B cell (primary cell): Measurements from ENCODE around the gene CDH12. TPM values are rescaled to one million over a fixed set of nuclear protein-coding genes. Genes with fewer than 3 reads are reported as not detected.

Source experiments
- ATAC-seq: fragments of 200-7000 bp; cut with Tn5 transposase; one replicate; pipeline ENCODE4 v1.10.0; 2021; ENCODE audit warnings: low read depth, mild to moderate bottlenecking, moderate number of reproducible peaks, moderate library complexity
- CTCF ChIA-PET: fragments of 350-600 bp; sonication (Branson Sonifier 250); formaldehyde crosslinking; loops from one replicate; lab custom pipeline; 2021; ENCODE audit warnings: antibody characterized with exemption, inconsistent platforms; lab: Charles Lee
- POLR2A ChIA-PET: fragments of 350-600 bp; sonication (Branson Sonifier 250); formaldehyde crosslinking; loops from one replicate; lab custom pipeline; 2021; ENCODE audit warnings: antibody characterized with exemption; lab: Charles Lee
- DNase-seq: peaks from one replicate; pipeline ENCODE4 v3.0.0; 2013
- H2AFZ ChIP-seq: 2 replicates; pipeline ENCODE4 v1.6.1; 2012; ENCODE audit warnings: mild to moderate bottlenecking, low read depth, low read length; ENCODE audit not compliant: insufficient read depth, poor library complexity, severe bottlenecking
- H3K27ac ChIP-seq, 2 donors: 1 replicate in 1 of 2; 2 replicates in 1 of 2; pipeline ENCODE4 v1.5.1; 2012 to 2013; ENCODE audit warnings: low read length in 2 of 2, mild to moderate bottlenecking in 2 of 2, moderate library complexity in 1 of 2
- H3K27me3 ChIP-seq, 4 experiments: fragments of 200-600 bp in 1 of 4; sonication (generic) in 1 of 4; replicated peaks in 1 of 4; 1 replicate in 2 of 4; 2 replicates in 2 of 4; pipeline versions ENCODE4 v1.6.1 to v1.7.0; 2013 to 2016; ENCODE audit warnings: low read length in 3 of 4, mild to moderate bottlenecking in 2 of 4, mixed read lengths in 1 of 4, moderate library complexity in 1 of 4; ENCODE audit not compliant: insufficient read depth in 4 of 4, control insufficient read depth in 3 of 4; ENCODE audit errors: control extremely low read depth in 1 of 4
- H3K36me3 ChIP-seq, 2 experiments: replicated peaks in 1 of 2; 1 replicate in 1 of 2; 2 replicates in 1 of 2; pipeline versions ENCODE4 v1.6.1 to v1.7.1; 2013; ENCODE audit warnings: low read length in 1 of 2; ENCODE audit not compliant: insufficient read depth in 2 of 2, control insufficient read depth in 1 of 2; ENCODE audit errors: control extremely low read depth in 1 of 2, extremely low read depth in 1 of 2
- H3K4me1 ChIP-seq, 2 donors: fragments of 200-600 bp in 1 of 2; sonication (generic) in 1 of 2; 1 replicate in 1 of 2; 2 replicates in 1 of 2; pipeline versions ENCODE4 v1.5.1 to v1.6.1; 2013 to 2017; ENCODE audit warnings: low read length in 2 of 2; ENCODE audit not compliant: control insufficient read depth in 2 of 2, insufficient read depth in 2 of 2
- H3K4me2 ChIP-seq: replicated peaks from 2 replicates; pipeline ENCODE3; 2012; ENCODE audit warnings: mild to moderate bottlenecking, low read depth, low read length; ENCODE audit not compliant: poor library complexity, severe bottlenecking
- H3K4me3 ChIP-seq, 5 experiments: fragments of 200-600 bp in 1 of 5; sonication (generic) in 1 of 5; 1 replicate in 3 of 5; 2 replicates in 2 of 5; pipeline versions ENCODE4 v1.5.1 to v1.7.0; 2011 to 2016; ENCODE audit warnings: low read length in 4 of 5, mild to moderate bottlenecking in 4 of 5, low read depth in 2 of 5, control low read depth in 1 of 5, moderate library complexity in 1 of 5; ENCODE audit not compliant: insufficient read depth in 1 of 5; ENCODE audit errors: control extremely low read depth in 1 of 5, extremely low read depth in 1 of 5
- H3K79me2 ChIP-seq: fragments of 200-600 bp; sonication (generic); one replicate; pipeline ENCODE4 v1.6.0; 2016; ENCODE audit warnings: low read length; ENCODE audit not compliant: control insufficient read depth, insufficient read depth
- H3K9ac ChIP-seq: fragments of 200-600 bp; sonication (generic); 2 replicates; pipeline ENCODE4 v1.6.1; 2017; ENCODE audit warnings: mild to moderate bottlenecking, low read length, moderate library complexity
- H3K9me3 ChIP-seq, 3 donors: one replicate each; pipeline versions ENCODE4 v1.6.1 to v1.7.1; 2013; ENCODE audit warnings: low read length in 2 of 3; ENCODE audit not compliant: control insufficient read depth in 2 of 3, insufficient read depth in 1 of 3; ENCODE audit errors: control extremely low read depth in 1 of 3
- H4K20me1 ChIP-seq: 2 replicates; pipeline ENCODE4 v1.6.0; 2012; ENCODE audit warnings: mild to moderate bottlenecking, low read length; ENCODE audit not compliant: insufficient read depth, control insufficient read depth, poor library complexity, severe bottlenecking
- H3K27ac Mint-ChIP-seq: one replicate; pipeline ENCODE4 v1.8.0; 2021; ENCODE audit warnings: mixed read lengths
- H3K27me3 Mint-ChIP-seq: one replicate; pipeline ENCODE4 v1.8.0; 2021; ENCODE audit warnings: mixed read lengths
- H3K4me1 Mint-ChIP-seq: one replicate; pipeline ENCODE4 v1.8.0; 2021; ENCODE audit warnings: mixed read lengths
- H3K4me3 Mint-ChIP-seq: one replicate; pipeline ENCODE4 v1.8.0; 2021; ENCODE audit warnings: mixed read lengths
- H3K9me3 Mint-ChIP-seq: one replicate; pipeline ENCODE4 v1.8.0; 2022; ENCODE audit warnings: mixed read lengths; ENCODE audit not compliant: insufficient read depth
- EZH2 ChIP-seq: IDR thresholded peaks from 2 replicates; pipeline ENCODE4 v1.6.1; 2012; ENCODE audit warnings: borderline replicate concordance, low read depth, mild to moderate bottlenecking, moderate library complexity, low read length; ENCODE audit not compliant: insufficient read depth, poor library complexity, severe bottlenecking
- WGBS: methylation state at CpG from one replicate; pipeline ENCODE4 v1.1.5; 2013; ENCODE audit warnings: missing lambda C conversion rate; ENCODE audit not compliant: insufficient coverage; 5-methylcytosine and 5-hydroxymethylcytosine counted together
- intact Hi-C: fragments of 100-400 bp; cut with micrococcal nuclease; formaldehyde crosslinking; loops from one replicate; pipeline ENCODE4 v1.10.0; 2022
- polyA plus RNA-seq: library from polyadenylated mRNA; depleted of rRNA; stranded (reverse); fragments of >200 nt; gene quantifications from 2 replicates; pipeline ENCODE4 v1.2.3, GENCODE V29; 2012
- total RNA-seq, 2 donors: library from RNA; stranded (reverse); fragments of 120-200 nt in 1 of 2; gene quantifications; 1 replicate in 1 of 2; 2 replicates in 1 of 2; pipeline versions ENCODE4 v1.2.3 to v1.2.4, GENCODE V29; 2013 to 2022
- TF ChIP-seq, protein P1 (sequence below): fragments of 200-600 bp; IDR thresholded peaks from one replicate; pipeline ENCODE4 v1.8.0; 2022; ENCODE audit warnings: antibody characterized with exemption, mild to moderate bottlenecking

CDH12 gene
- total and polyA plus RNA-seq, 2 donors (not counting 1 experiment from before 2014, with no cell fraction given): not detected

DNA sequence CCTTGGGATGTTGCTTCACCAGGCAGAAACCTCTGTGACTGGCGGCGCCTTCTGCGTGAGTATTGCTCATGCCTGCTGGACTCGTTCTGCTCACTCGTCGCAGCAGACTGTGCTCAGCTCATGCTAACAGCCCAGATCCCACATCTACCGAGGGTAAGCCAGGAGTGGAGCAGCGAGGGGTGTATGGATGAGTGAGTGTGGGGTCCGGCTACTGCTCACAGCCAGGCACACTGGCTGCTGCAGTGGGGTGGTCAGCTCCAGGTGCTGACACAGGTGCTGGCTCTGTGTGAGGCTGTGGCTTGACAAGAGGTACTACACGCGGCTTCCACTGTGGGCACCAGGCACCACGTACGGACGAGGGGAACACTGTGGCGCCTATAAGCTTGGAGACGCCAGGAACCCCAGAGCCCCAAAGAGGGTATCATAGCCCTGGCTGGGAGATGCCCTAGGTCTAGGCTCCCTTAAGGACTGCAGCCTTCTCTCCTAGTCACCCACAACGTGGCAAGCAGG is 47.7 kb upstream of the CDH12 start:
- intact Hi-C loops: no loop called here
- TF ChIP-seq, protein P1, sequence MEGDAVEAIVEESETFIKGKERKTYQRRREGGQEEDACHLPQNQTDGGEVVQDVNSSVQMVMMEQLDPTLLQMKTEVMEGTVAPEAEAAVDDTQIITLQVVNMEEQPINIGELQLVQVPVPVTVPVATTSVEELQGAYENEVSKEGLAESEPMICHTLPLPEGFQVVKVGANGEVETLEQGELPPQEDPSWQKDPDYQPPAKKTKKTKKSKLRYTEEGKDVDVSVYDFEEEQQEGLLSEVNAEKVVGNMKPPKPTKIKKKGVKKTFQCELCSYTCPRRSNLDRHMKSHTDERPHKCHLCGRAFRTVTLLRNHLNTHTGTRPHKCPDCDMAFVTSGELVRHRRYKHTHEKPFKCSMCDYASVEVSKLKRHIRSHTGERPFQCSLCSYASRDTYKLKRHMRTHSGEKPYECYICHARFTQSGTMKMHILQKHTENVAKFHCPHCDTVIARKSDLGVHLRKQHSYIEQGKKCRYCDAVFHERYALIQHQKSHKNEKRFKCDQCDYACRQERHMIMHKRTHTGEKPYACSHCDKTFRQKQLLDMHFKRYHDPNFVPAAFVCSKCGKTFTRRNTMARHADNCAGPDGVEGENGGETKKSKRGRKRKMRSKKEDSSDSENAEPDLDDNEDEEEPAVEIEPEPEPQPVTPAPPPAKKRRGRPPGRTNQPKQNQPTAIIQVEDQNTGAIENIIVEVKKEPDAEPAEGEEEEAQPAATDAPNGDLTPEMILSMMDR: no peak
- no peak for TF ChIP-seq EZH2
- ChIA-PET CTCF (no interaction called here), POLR2A (no interaction called here)
- WGBS: 97% methylated on average over 16 of the region's 17 CpGs
- DNase-seq (no peak), ATAC-seq (no peak)
- Histone ChIP-seq H4K20me1 (no peaks in the 10 kb centered on the region), H3K36me3 (no peaks in the 10 kb centered on the region), H3K4me2 (no peak overlapping the region), H3K79me2 (no peaks in the 10 kb centered on the region), H3K4me3 (no peak overlapping the region), H3K4me1 (no peaks in the 10 kb centered on the region), H2AFZ (no peak overlapping the region), H3K27me3 (no peaks in the 10 kb centered on the region), H3K9ac (no peak overlapping the region), H3K27ac (no peak overlapping the region), H3K9me3 (peaks cover 0 to 10% (median 0%) of the 10 kb centered on the region in 3 donors)
- no peak overlapping the region for H3K4me3 Mint-ChIP-seq
- H3K9me3 Mint-ChIP-seq: no peaks in the 10 kb centered on the region
- no peak overlapping the region for H3K27ac Mint-ChIP-seq
- no peaks in the 10 kb centered on the region for H3K27me3 Mint-ChIP-seq
- no peaks in the 10 kb centered on the region for H3K4me1 Mint-ChIP-seq

DNA sequence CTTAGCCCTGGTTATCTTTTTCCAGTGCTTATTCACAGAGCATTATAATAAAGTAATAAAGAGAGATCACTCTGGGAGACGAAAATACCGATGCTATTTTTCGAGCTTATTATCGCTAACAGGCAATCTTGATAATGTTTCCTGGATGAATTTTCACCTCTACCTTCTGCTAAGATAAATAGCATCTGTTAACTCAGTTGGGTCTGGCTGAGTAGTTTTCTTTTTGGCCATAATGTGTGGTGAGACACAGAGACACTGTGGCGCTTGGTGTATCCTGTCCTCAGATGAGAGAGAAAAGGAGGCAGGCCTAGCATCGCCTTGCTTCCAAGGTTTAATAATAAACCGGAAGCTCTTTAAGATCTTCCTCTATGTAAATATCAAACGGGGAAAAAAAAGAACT is 46.2 kb upstream of the CDH12 start:
- H3K4me3 Mint-ChIP-seq: no peak overlapping the region
- intact Hi-C loops: no loop called here
- TF ChIP-seq EZH2: no peak
- TF ChIP-seq, protein P1: no peak
- no peak overlapping the region for H3K27ac Mint-ChIP-seq
- no peaks in the 10 kb centered on the region for H3K4me1 Mint-ChIP-seq
- Histone ChIP-seq H3K4me1 (no peaks in the 10 kb centered on the region), H3K27me3 (no peaks in the 10 kb centered on the region), H3K27ac (no peak overlapping the region), H3K9ac (no peak overlapping the region), H2AFZ (no peak overlapping the region), H3K79me2 (no peaks in the 10 kb centered on the region), H3K36me3 (no peaks in the 10 kb centered on the region), H3K9me3 (peaks cover 0 to 10% (median 0%) of the 10 kb centered on the region in 3 donors), H3K4me3 (no peak overlapping the region), H3K4me2 (no peak overlapping the region), H4K20me1 (no peaks in the 10 kb centered on the region)
- ATAC-seq: no peak
- H3K27me3 Mint-ChIP-seq: no peaks in the 10 kb centered on the region
- ChIA-PET CTCF (no interaction called here), POLR2A (no interaction called here)
- no peak for DNase-seq
- 100% methylated on average over 1 of the region's 8 CpGs for WGBS
- no peaks in the 10 kb centered on the region for H3K9me3 Mint-ChIP-seq
